ENCODE measurements around the gene SSUH2.

The SSUH2 gene

DNA sequence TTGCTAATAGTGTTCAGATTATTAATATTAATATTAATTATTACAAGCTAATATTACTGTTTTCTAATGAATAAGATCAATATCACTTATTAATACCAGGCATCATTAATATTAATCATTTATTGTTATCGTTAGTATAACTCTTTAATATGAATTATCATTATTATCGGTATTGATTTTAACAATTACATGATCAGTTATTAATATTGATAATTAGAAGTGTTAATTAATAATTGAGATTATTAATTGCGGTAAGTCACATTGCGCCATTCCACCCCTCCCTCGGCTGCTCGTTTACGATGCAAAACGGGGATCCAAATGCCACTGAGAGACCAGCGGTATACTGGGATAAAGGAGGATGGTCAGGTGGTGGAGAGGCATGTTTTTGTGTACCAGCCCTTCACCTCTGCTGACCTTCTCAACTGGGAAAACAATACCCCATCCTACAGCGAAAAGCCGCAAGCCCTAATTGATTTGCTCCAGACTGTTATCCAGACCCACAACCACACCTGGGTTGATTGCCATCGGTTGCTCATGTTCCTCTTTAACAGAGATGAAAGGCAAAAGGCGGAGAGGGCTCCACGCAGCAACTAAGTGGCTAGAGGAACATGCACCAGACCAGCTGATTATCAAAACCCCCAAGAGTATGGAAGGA lies 28.6 kb upstream of the SSUH2 start:
- no peak overlapping the region for H3K4me3 ChIP-seq (replicated peaks; ENCODE audit: low read depth, low read length)
- DNase-seq (ENCODE audit: extremely low read depth, low read depth): no peak
- TF ChIP-seq, protein P1, sequence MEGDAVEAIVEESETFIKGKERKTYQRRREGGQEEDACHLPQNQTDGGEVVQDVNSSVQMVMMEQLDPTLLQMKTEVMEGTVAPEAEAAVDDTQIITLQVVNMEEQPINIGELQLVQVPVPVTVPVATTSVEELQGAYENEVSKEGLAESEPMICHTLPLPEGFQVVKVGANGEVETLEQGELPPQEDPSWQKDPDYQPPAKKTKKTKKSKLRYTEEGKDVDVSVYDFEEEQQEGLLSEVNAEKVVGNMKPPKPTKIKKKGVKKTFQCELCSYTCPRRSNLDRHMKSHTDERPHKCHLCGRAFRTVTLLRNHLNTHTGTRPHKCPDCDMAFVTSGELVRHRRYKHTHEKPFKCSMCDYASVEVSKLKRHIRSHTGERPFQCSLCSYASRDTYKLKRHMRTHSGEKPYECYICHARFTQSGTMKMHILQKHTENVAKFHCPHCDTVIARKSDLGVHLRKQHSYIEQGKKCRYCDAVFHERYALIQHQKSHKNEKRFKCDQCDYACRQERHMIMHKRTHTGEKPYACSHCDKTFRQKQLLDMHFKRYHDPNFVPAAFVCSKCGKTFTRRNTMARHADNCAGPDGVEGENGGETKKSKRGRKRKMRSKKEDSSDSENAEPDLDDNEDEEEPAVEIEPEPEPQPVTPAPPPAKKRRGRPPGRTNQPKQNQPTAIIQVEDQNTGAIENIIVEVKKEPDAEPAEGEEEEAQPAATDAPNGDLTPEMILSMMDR (IDR thresholded peaks at IDR 0.05; ENCODE audit: low read depth, low read length, missing control alignments): no peak

- no peak for DNase-seq (ENCODE audit: extremely low read depth, low read depth)
- H3K4me3 ChIP-seq (replicated peaks; ENCODE audit: low read depth, low read length): no peak overlapping the region
- TF ChIP-seq, protein P1 (IDR thresholded peaks at IDR 0.05; ENCODE audit: low read depth, low read length, missing control alignments): no peak
These were observed 24.4 kb upstream of the SSUH2 start for GRCh38 chr3:8669019-8669418.

DNA sequence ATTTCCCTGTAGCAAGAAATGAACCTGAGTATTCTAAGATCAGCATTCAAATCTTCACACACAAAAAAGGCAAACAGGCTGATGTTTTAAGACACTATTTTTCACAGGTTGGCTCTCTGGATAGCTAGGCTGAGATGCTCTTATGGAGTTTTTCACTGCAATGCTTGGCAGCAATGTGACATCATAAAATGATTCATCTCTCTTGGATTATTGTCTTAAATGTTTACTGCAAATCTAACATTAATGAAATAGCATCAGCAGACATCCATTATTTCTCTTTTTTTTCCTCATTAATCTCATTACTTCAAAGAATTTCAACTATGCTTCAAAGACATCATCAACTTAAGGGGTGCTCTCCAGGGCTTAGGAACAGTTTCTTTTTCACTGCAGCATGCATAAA lies 23.6 kb upstream of the SSUH2 start:
- no peak for DNase-seq (ENCODE audit: extremely low read depth, low read depth)
- H3K4me3 ChIP-seq (replicated peaks; ENCODE audit: low read depth, low read length): no peak overlapping the region
- TF ChIP-seq, protein P1 (IDR thresholded peaks at IDR 0.05; ENCODE audit: low read depth, low read length, missing control alignments): no peak

- no peak for DNase-seq (ENCODE audit: extremely low read depth, low read depth)
- H3K4me3 ChIP-seq (replicated peaks; ENCODE audit: low read depth, low read length): no peak overlapping the region
- TF ChIP-seq, protein P1 (IDR thresholded peaks at IDR 0.05; ENCODE audit: low read depth, low read length, missing control alignments): no peak
These were observed 23.0 kb upstream of the SSUH2 start for GRCh38 chr3:8667463-8668091.

DNA sequence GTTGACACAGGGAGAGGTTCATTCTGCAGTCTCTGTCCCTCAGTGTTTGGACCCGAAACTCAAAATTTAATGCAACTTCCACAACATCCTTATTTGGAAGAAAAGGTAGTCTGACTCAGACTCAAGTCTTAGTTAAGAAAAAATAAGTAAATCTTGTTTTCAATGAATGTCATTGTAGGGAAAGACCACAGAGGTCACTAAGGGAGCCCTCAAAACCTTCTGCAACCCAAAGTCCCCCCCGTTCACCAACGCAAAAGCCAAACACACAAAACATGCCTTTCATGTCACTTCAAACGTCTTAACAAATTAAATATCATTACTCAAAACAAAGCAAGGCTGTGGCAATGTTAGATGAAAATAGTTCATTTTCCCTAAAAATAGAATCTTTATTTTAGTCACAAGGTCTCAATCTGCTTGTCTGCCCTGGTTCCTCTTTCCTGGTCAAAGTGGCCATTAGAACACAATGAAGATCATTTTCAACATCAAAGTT lies 20.9 kb upstream of the SSUH2 start:
- no peak overlapping the region for H3K4me3 ChIP-seq (replicated peaks; ENCODE audit: low read depth, low read length)
- DNase-seq (ENCODE audit: extremely low read depth, low read depth): no peak
- TF ChIP-seq, protein P1 (IDR thresholded peaks at IDR 0.05; ENCODE audit: low read depth, low read length, missing control alignments): no peak

DNA sequence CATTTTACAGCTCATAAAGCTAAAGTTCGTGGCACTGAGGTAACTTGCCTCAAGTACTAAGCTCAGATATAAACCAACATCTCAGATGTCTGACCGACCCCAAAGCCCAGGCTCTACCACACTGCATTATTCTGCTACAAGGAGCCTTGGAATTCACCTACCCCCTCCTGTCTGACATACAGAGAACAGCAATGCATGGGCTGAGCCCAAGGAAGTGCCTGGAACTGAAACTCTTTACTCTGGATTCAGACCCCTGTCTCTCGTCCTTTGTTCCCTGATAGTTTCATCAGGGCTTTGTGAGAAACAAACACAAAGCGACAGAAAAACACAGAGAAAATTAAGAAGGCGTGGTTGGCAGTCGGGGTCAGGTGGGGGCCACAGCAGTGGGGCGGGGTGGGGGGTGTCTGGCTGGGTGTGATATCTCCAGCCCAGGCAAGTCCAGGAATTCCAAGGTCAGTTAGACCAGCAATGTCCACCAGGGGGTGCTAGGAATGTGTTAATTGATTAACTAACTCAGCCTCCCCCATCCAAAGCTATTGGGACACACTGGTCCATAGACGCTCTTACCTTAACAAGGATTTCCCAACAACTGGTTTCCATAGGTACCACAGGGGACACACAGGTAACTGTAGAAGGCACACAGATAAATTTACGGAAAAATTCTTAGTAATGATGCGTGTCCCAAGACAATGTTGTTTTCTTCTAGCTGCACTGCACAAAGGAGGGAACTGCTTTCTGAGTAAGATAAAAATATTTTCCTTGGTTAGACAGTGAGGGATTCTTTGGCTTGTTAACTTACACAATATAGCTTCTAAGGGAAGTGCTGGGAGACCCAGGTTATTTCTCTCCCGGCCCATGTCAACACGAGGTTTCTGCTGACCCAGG lies 18.8 kb upstream of the SSUH2 start:
- TF ChIP-seq, protein P1 (IDR thresholded peaks at IDR 0.05; ENCODE audit: low read depth, low read length, missing control alignments): peak; percentile 61
- H3K4me3 ChIP-seq (replicated peaks; ENCODE audit: low read depth, low read length): no peak overlapping the region
- peak; percentile 71 for DNase-seq (ENCODE audit: extremely low read depth, low read depth)
